ENCODE results near the gene OCA2. TPM values are rescaled to one million over a fixed set of nuclear protein-coding genes. Genes with fewer than 3 reads are reported as not detected.

The OCA2 gene
- total RNA-seq, 2 donors from 2014 or later = 3.7 TPM; not detected in 1

DNA sequence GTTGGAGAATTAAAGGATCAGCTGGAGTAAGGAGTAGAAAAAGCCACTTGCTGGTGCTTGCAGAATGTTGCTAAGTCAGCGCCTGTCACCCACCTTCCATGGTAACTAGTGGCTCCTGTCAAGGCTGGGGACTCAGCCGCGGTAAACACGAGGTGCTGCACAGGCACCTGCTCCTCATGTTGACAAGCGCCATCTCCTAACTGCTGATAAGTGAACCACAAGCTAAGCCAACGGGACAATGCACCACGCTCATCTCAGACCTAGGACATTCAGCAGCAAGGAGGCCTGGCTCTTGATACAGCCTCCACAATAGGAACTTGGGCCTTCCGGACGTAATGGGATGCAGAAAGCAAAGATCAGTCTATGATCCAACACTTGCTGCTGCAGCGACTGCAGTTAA lies 264.4 kb downstream of the OCA2 start:
- no peaks in the 10 kb centered on the region for H3K27me3 ChIP-seq (replicated peaks; ENCODE audit: insufficient read depth)
- intact Hi-C loops (cut with DNase I) = no loop called here
- TF ChIP-seq, protein P1, sequence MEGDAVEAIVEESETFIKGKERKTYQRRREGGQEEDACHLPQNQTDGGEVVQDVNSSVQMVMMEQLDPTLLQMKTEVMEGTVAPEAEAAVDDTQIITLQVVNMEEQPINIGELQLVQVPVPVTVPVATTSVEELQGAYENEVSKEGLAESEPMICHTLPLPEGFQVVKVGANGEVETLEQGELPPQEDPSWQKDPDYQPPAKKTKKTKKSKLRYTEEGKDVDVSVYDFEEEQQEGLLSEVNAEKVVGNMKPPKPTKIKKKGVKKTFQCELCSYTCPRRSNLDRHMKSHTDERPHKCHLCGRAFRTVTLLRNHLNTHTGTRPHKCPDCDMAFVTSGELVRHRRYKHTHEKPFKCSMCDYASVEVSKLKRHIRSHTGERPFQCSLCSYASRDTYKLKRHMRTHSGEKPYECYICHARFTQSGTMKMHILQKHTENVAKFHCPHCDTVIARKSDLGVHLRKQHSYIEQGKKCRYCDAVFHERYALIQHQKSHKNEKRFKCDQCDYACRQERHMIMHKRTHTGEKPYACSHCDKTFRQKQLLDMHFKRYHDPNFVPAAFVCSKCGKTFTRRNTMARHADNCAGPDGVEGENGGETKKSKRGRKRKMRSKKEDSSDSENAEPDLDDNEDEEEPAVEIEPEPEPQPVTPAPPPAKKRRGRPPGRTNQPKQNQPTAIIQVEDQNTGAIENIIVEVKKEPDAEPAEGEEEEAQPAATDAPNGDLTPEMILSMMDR (IDR thresholded peaks at IDR 0.05) = no peak
- no peak for TF ChIP-seq POLR2AphosphoS5 (IDR thresholded peaks at IDR 0.05)
- TF ChIP-seq POLR2A (IDR thresholded peaks at IDR 0.05) = no peak
- no peak for DNase-seq (ENCODE audit: low spot score)
- no peak overlapping the region for H3K27ac ChIP-seq
- no peaks in the 10 kb centered on the region for H3K4me1 ChIP-seq (replicated peaks)
- H3K36me3 ChIP-seq = no peaks in the 10 kb centered on the region
- H3K9me3 ChIP-seq = no peaks in the 10 kb centered on the region
- 88% methylated on average over 10 of the region's 10 CpGs for WGBS
- no peak overlapping the region for H3K4me3 ChIP-seq

DNA sequence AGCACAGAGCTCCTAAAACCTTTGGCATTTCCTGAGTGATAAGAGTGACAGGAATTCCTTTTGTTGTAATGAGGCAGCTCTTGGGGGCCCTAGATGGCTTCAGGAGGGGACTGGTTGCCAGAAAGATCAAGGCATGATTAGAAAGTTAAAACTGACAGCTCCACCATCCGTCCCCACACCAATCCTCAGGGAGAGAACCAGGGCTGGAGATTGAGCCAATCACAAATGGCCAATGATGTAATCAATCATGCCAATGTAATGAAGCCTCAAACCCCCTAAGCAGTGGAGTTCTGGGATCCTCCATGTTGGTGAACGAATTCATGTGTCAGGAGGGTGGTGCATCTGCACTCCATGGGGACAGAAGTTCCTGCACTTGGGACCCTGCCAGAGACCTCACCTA lies 265.1 kb downstream of the OCA2 start:
- DNase-seq (ENCODE audit: low spot score) = no peak
- TF ChIP-seq, protein P1 (IDR thresholded peaks at IDR 0.05) = no peak
- TF ChIP-seq POLR2AphosphoS5 (IDR thresholded peaks at IDR 0.05) (no peak), POLR2A (IDR thresholded peaks at IDR 0.05) (no peak)
- Histone ChIP-seq H3K4me1 (replicated peaks) (no peaks in the 10 kb centered on the region), H3K36me3 (no peaks in the 10 kb centered on the region), H3K4me3 (no peak overlapping the region), H3K9me3 (no peaks in the 10 kb centered on the region), H3K27ac (no peak overlapping the region), H3K27me3 (replicated peaks; ENCODE audit: insufficient read depth) (no peaks in the 10 kb centered on the region)
- intact Hi-C loops (cut with DNase I) = no loop called here
- WGBS = 81% methylated on average over 2 of the region's 2 CpGs

DNA sequence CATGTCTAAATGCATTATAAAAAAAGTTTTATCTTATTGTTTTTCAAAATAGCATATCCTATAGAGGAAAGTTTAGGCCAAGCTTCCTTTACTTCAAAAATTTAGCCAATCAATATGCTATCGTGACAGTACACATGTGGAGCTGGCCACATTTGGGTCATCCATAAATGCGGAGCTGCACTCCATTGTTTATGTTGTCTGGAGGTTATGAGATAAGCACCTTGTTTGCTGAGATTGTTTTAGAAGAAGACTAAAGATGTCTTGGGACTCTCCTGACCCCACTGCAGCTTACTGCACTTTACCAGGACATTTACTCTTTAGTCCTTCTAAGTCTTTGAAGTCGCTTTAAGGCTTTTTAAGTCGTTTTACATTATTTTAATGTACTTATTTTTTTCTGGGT lies 265.9 kb downstream of the OCA2 start:
- no peaks in the 10 kb centered on the region for H3K9me3 ChIP-seq
- H3K27me3 ChIP-seq (replicated peaks; ENCODE audit: insufficient read depth) = no peaks in the 10 kb centered on the region
- H3K27ac ChIP-seq = no peak overlapping the region
- H3K4me3 ChIP-seq = no peak overlapping the region
- DNase-seq (ENCODE audit: low spot score) = no peak
- H3K36me3 ChIP-seq = no peaks in the 10 kb centered on the region
- no peaks in the 10 kb centered on the region for H3K4me1 ChIP-seq (replicated peaks)
- intact Hi-C loops (cut with DNase I) = no loop called here
- TF ChIP-seq POLR2AphosphoS5 (IDR thresholded peaks at IDR 0.05) (no peak), POLR2A (IDR thresholded peaks at IDR 0.05) (no peak)
- TF ChIP-seq, protein P1 (IDR thresholded peaks at IDR 0.05) = no peak
- WGBS = 86% methylated on average over 4 of the region's 4 CpGs

DNA sequence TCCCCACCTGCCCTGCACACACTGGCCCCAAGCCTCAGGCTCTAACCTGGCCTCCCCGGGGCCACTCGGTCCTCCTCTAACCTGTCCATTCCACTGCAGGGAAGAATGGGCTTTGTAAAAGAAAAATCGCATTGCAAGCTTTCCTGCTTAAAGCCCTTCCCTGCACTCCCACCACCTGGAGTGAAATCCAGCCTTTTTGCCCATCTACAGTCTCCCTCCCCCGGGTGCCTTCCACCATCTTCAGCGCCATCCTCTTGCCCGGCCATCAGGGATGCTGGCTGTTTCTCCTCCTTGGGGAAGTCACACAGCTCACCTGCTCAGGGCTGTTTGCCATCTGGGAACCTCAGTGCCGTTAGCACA lies 266.9 kb downstream of the OCA2 start:
- TF ChIP-seq POLR2AphosphoS5 (IDR thresholded peaks at IDR 0.05) = no peak
- TF ChIP-seq, protein P1 (IDR thresholded peaks at IDR 0.05) = no peak
- no peak for TF ChIP-seq POLR2A (IDR thresholded peaks at IDR 0.05)
- H3K27ac ChIP-seq = no peak overlapping the region
- intact Hi-C loops (cut with DNase I) = no loop called here
- no peak overlapping the region for H3K4me3 ChIP-seq
- 89% methylated on average over 7 of the region's 7 CpGs for WGBS
- no peaks in the 10 kb centered on the region for H3K9me3 ChIP-seq
- no peaks in the 10 kb centered on the region for H3K36me3 ChIP-seq
- H3K27me3 ChIP-seq (replicated peaks; ENCODE audit: insufficient read depth) = no peaks in the 10 kb centered on the region
- H3K4me1 ChIP-seq (replicated peaks) = no peaks in the 10 kb centered on the region
- DNase-seq (ENCODE audit: low spot score) = no peak

DNA sequence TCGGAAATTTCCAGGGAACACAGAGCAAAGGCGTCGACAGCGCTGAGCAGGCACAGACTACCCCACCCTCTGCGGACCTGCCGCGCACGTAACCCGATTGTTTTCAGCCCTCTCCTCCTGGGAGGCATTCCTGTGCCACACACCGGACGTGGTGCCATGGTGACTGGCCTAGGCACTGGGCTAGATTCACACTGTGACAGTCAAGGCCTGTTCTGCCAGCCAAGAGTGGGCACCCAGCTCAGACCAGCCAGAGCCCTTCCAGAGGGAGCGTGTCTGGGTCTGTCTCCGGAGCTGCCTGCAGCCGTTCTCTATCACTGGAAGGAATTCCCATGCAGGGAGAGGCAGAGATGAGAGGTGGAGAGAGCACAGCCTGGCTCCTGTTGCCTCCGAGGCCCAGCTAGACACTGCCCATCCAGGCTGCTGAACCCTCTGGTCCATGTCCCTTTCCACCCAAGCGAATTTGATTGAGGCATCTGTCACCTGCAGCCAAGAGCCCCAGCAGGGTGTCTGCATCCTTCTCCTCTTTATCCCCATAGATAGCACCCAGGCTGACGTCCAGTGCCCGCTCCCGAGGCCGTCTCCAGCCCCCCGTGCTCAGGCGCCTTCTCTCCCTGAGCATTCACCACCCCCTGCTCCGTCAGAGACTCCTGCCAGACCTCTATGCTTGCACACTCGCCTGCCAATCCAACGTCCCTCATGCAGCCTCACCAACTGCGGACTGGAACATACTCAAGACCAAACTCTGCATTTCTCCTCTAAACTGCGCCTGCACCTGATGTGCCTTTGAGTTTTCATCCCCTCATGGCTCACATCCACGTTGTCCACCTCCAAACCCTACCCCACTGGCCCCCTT lies 267.5 kb downstream of the OCA2 start:
- DNase-seq (ENCODE audit: low spot score) = no peak
- no peaks in the 10 kb centered on the region for H3K27me3 ChIP-seq (replicated peaks; ENCODE audit: insufficient read depth)
- intact Hi-C loops (cut with DNase I) = no loop called here
- TF ChIP-seq, protein P1 (IDR thresholded peaks at IDR 0.05) = no peak
- TF ChIP-seq POLR2A (IDR thresholded peaks at IDR 0.05) (no peak), POLR2AphosphoS5 (IDR thresholded peaks at IDR 0.05) (no peak)
- H3K4me1 ChIP-seq (replicated peaks) = no peaks in the 10 kb centered on the region
- H3K36me3 ChIP-seq = no peaks in the 10 kb centered on the region
- H3K9me3 ChIP-seq = no peaks in the 10 kb centered on the region
- no peak overlapping the region for H3K27ac ChIP-seq
- H3K4me3 ChIP-seq = no peak overlapping the region
- WGBS = 90% methylated on average over 28 of the region's 28 CpGs

Data from prostate gland (tissue), 2 donors.